CD4-positive, CD25-positive, alpha-beta regulatory T cell (primary cell): Measurements from ENCODE around the gene OR14K1. TPM values are rescaled to one million over a fixed set of nuclear protein-coding genes. Genes with fewer than 3 reads are reported as not detected.

ENCODE experiments used
- polyA plus RNA-seq, 4 donors: library from polyadenylated mRNA; unstranded; fragments of 300-500 nt; fragmentation: Illumina TruSeq; gene quantifications; one replicate each; pipeline ENCODE4 v1.2.3, GENCODE V29; 2021
- total RNA-seq: library from RNA; stranded (reverse); gene quantifications from one replicate; pipeline ENCODE4 v1.2.3, GENCODE V29; 2022

The OR14K1 gene
- total and polyA plus RNA-seq, 5 donors from 2014 or later: not detected

Other genes with a start within 250 kb of the OR14K1 start
- gene OR2C3, start 202.2 kb upstream of the OR14K1 start, total RNA-seq: not detected
- not detected for gene OR2C3, start 202.2 kb upstream of the OR14K1 start, polyA plus RNA-seq
- 0.67 TPM for gene GCSAML, start 189.5 kb upstream of the OR14K1 start, total RNA-seq
- not detected for gene GCSAML, start 189.5 kb upstream of the OR14K1 start, polyA plus RNA-seq
- gene OR2G2, start 150.3 kb upstream of the OR14K1 start, total RNA-seq: not detected
- not detected for gene OR2G2, start 150.3 kb upstream of the OR14K1 start, polyA plus RNA-seq
- gene OR2G3, start 133.0 kb upstream of the OR14K1 start, total RNA-seq: not detected
- gene OR2G3, start 133.0 kb upstream of the OR14K1 start, polyA plus RNA-seq: not detected
- not detected for gene OR13G1, start 58.9 kb upstream of the OR14K1 start, total RNA-seq
- gene OR13G1, start 58.9 kb upstream of the OR14K1 start, polyA plus RNA-seq: not detected
- gene OR6F1, start 22.0 kb upstream of the OR14K1 start, total RNA-seq: not detected
- gene OR6F1, start 22.0 kb upstream of the OR14K1 start, polyA plus RNA-seq: not detected
- gene OR14A2, start 9.5 kb downstream of the OR14K1 start, total RNA-seq: not detected
- gene OR14A2, start 9.5 kb downstream of the OR14K1 start, polyA plus RNA-seq: not detected
- not detected for gene OR1C1, start 21.9 kb downstream of the OR14K1 start, total RNA-seq
- gene OR1C1, start 21.9 kb downstream of the OR14K1 start, polyA plus RNA-seq: not detected
- not detected for gene OR14A16, start 85.5 kb downstream of the OR14K1 start, total RNA-seq
- not detected for gene OR14A16, start 85.5 kb downstream of the OR14K1 start, polyA plus RNA-seq
- not detected for gene OR11L1, start 103.3 kb downstream of the OR14K1 start, total RNA-seq
- not detected for gene OR11L1, start 103.3 kb downstream of the OR14K1 start, polyA plus RNA-seq
- gene TRIM58, start 118.6 kb downstream of the OR14K1 start, total RNA-seq: 2.9 TPM
- gene TRIM58, start 118.6 kb downstream of the OR14K1 start, polyA plus RNA-seq: under 1 TPM in 1 of 4 donors, not detected in 3; 0.17 TPM
- not detected for gene OR2W3, start 157.0 kb downstream of the OR14K1 start, total RNA-seq
- not detected for gene OR2W3, start 157.0 kb downstream of the OR14K1 start, polyA plus RNA-seq
- gene OR2T8, start 181.6 kb downstream of the OR14K1 start, total RNA-seq: not detected
- not detected for gene OR2T8, start 181.6 kb downstream of the OR14K1 start, polyA plus RNA-seq
- gene OR2AJ1, start 186.3 kb downstream of the OR14K1 start, total RNA-seq: not detected
- not detected for gene OR2AJ1, start 186.3 kb downstream of the OR14K1 start, polyA plus RNA-seq
- gene OR2L8, start 210.2 kb downstream of the OR14K1 start, total RNA-seq: 0.42 TPM
- not detected for gene OR2L8, start 210.2 kb downstream of the OR14K1 start, polyA plus RNA-seq
- not detected for gene OR2AK2, start 226.6 kb downstream of the OR14K1 start, total RNA-seq
- not detected for gene OR2AK2, start 226.6 kb downstream of the OR14K1 start, polyA plus RNA-seq